GM12878 (cell line): ENCODE measurements around the gene PPP1R9B.
A peak's percentile ranks its signal among the peaks of the same experiment; 100 is the strongest.

ENCODE experiments used
- CREB1 ChIP-seq: IDR thresholded peaks from 2 replicates; pipeline ENCODE4 v1.6.1; 2012; ENCODE audit warnings: low read depth, mild to moderate bottlenecking, inconsistent platforms
- KDM1A ChIP-seq: fragments of 200-600 bp; sonication (generic); IDR thresholded peaks from 2 replicates; pipeline ENCODE4 v1.6.1; 2016; ENCODE audit warnings: borderline replicate concordance

DNA sequence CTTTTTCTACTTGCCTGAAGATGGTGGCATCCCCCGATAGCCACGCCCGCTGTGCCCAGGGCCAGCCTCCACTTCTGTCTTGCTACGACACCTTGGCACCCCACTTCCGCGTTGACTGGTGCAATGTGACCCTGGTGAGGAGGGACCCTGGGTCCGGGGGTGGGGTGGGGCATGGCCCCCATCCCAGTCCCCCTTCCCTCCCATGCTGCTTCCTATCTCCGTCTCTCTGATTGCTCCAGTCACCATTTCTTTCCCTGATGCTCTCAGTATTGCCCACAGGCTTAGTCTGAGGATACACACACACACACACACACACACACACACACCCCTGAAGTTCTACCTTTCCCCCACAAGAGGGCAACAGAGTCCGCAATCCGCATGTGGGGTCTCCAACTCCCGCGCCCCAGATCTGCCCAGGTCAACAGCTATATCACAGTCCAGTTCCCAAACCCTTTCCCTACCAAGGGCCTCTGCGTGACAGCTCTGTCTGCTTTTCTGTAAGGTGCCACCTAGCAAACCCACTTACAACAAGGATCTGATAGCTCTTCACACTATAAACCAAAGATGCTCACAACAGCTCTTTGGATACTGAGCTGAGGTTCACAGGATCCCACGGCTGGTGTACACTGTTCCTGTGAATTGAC is 18.8 kb upstream of the PPP1R9B start:
- no peak for TF ChIP-seq KDM1A
- TF ChIP-seq CREB1, result 0 out of 2 replicates have a peak, but pooled peaks have one; percentile 38
